Prostate gland (tissue), 1 donor: ENCODE results near the gene CAMKV.

ENCODE experiments used
- POLR2A ChIP-seq: fragments of 450-650 bp; IDR thresholded peaks from one replicate; pipeline ENCODE4 v1.6.1; 2016; ENCODE audit warnings: antibody characterized with exemption, mild to moderate bottlenecking
- POLR2AphosphoS5 ChIP-seq: sonication (generic); formaldehyde crosslinking; IDR thresholded peaks from one replicate; pipeline ENCODE4 v1.6.1; 2017; ENCODE audit warnings: antibody characterized with exemption

DNA sequence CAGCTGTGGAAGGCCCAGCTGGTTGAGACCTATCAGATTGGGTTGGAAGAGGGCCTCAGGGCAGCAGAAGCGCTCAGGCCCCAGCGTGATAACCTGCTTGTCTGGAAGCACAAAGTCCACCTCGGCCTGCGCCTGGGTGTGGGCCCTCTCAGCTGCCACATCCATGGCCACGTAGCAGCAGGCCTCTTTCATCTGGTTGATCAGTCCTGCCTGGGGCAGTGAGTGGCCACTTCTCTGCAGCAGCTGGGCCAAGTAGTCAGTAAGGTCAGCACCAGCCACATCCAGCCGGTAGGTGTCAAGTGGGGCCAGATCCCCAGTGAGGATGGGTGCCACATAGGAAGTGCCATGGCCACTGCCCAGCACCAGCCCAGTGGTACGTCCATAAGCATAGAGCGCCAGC, 3.9 kb upstream of the CAMKV start:
- TF ChIP-seq POLR2A (no peak), POLR2AphosphoS5 (no peak)
